ENCODE results near the gene TMEM233.

GRCh38 chr12:119673634-119674033 is 80.1 kb downstream of the TMEM233 start:
- TF ChIP-seq, protein P1, sequence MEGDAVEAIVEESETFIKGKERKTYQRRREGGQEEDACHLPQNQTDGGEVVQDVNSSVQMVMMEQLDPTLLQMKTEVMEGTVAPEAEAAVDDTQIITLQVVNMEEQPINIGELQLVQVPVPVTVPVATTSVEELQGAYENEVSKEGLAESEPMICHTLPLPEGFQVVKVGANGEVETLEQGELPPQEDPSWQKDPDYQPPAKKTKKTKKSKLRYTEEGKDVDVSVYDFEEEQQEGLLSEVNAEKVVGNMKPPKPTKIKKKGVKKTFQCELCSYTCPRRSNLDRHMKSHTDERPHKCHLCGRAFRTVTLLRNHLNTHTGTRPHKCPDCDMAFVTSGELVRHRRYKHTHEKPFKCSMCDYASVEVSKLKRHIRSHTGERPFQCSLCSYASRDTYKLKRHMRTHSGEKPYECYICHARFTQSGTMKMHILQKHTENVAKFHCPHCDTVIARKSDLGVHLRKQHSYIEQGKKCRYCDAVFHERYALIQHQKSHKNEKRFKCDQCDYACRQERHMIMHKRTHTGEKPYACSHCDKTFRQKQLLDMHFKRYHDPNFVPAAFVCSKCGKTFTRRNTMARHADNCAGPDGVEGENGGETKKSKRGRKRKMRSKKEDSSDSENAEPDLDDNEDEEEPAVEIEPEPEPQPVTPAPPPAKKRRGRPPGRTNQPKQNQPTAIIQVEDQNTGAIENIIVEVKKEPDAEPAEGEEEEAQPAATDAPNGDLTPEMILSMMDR (IDR thresholded peaks at IDR 0.05): no peak
- no peak for TF ChIP-seq POLR2A (IDR thresholded peaks at IDR 0.05)
- no peak for TF ChIP-seq EP300 (IDR thresholded peaks at IDR 0.05)
